Transverse colon (tissue), 4 donors: Measurements from ENCODE around the gene SLC35F3.

Experiments used
- POLR2A ChIP-seq: fragments of 450-650 bp; IDR thresholded peaks from one replicate; pipeline ENCODE4 v1.6.1; 2016; ENCODE audit warnings: antibody characterized with exemption, mild to moderate bottlenecking, moderate library complexity
- POLR2AphosphoS5 ChIP-seq, 3 donors: sonication (generic); formaldehyde crosslinking; IDR thresholded peaks; one replicate each; pipeline ENCODE4 v1.6.1; 2016; ENCODE audit warnings: antibody characterized with exemption in 3 of 3
- TF ChIP-seq, protein P1 (sequence below), 5 experiments: fragments of 200-600 bp in 3 of 5; fragments of 450-650 bp in 2 of 5; sonication (generic) in 3 of 5; IDR thresholded peaks; 1 replicate in 2 of 5; 2 replicates in 3 of 5; pipeline ENCODE4 v1.5.1; 2016 to 2017; ENCODE audit warnings: antibody characterized with exemption in 5 of 5, inconsistent platforms in 3 of 5, mild to moderate bottlenecking in 2 of 5, moderate library complexity in 1 of 5

DNA sequence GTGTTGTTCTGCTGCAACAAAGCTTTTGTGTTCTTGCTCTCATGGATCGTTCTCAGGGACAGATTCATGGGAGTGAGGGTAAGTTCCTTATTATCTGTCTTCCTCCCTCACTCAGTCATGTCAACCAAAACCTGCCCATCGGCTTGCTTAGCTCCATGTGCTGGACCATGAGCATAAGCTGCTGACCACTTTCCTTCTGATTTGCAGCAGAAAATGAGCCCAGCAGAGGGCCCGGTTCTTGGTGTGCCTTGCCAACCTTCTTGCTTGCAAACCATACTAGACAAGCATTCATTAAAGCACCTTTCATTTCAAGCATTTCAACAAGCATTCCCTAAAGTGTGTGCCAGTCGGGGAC is 404.7 kb downstream of the SLC35F3 start:
- TF ChIP-seq POLR2AphosphoS5 (IDR thresholded peaks at IDR 0.05) (no peak), POLR2A (no peak)
- TF ChIP-seq, protein P1, sequence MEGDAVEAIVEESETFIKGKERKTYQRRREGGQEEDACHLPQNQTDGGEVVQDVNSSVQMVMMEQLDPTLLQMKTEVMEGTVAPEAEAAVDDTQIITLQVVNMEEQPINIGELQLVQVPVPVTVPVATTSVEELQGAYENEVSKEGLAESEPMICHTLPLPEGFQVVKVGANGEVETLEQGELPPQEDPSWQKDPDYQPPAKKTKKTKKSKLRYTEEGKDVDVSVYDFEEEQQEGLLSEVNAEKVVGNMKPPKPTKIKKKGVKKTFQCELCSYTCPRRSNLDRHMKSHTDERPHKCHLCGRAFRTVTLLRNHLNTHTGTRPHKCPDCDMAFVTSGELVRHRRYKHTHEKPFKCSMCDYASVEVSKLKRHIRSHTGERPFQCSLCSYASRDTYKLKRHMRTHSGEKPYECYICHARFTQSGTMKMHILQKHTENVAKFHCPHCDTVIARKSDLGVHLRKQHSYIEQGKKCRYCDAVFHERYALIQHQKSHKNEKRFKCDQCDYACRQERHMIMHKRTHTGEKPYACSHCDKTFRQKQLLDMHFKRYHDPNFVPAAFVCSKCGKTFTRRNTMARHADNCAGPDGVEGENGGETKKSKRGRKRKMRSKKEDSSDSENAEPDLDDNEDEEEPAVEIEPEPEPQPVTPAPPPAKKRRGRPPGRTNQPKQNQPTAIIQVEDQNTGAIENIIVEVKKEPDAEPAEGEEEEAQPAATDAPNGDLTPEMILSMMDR (IDR thresholded peaks at IDR 0.05), result no peak
